ENCODE data around the gene MSRB1.

The MSRB1 gene

GRCh38 chr16:1942810-1943726, at the start of gene MSRB1:
Gene MSRB1 (minus strand): TSS chr16:1943199. CDS start chr16:1943156, 43 bp downstream.
- DNase-seq, result peak; percentile 100

- DNase-seq, result peak; percentile 99
Measured at GRCh38 chr16:1991948-1992703, 49.1 kb upstream of the MSRB1 start.

GRCh38 chr16:1991588-1991947, 48.6 kb upstream of the MSRB1 start:
- DNase-seq, result no peak

- peak; percentile 34 for DNase-seq
Measured at GRCh38 chr16:1991135-1991551, 48.1 kb upstream of the MSRB1 start.

- DNase-seq, result peak; percentile 46
Measured at GRCh38 chr16:1990351-1991134, 47.5 kb upstream of the MSRB1 start.

GRCh38 chr16:1990101-1990350, 47.0 kb upstream of the MSRB1 start:
- no peak for DNase-seq

- no peak for DNase-seq
Measured at GRCh38 chr16:1989209-1990100, 46.5 kb upstream of the MSRB1 start, which contains the start of gene SYNGR3. Gene SYNGR3 (plus strand): TSS chr16:1989970. CDS start chr16:1990103, 133 bp downstream.

- no peak for DNase-seq
Measured at GRCh38 chr16:1987198-1987597, 44.2 kb upstream of the MSRB1 start.

GRCh38 chr16:1985466-1986150, 42.6 kb upstream of the MSRB1 start:
- no peak for DNase-seq

GRCh38 chr16:1984347-1985225, 41.6 kb upstream of the MSRB1 start:
- DNase-seq, result no peak

- DNase-seq, result peak; percentile 64
Measured at GRCh38 chr16:1983544-1984346, 40.7 kb upstream of the MSRB1 start, which contains the start of gene GFER. Gene GFER (plus strand): TSS chr16:1984193. CDS start chr16:1984219, 26 bp downstream.

- DNase-seq, result no peak
Measured at GRCh38 chr16:1982991-1983543, 40.1 kb upstream of the MSRB1 start.

- DNase-seq, result no peak
Measured at GRCh38 chr16:1982013-1982433, 39.0 kb upstream of the MSRB1 start.

GRCh38 chr16:1981398-1981836, 38.4 kb upstream of the MSRB1 start, which contains the start of gene NOXO1:
Gene NOXO1 (minus strand): TSS chr16:1981469. CDS start chr16:1981179, 290 bp downstream.
- DNase-seq, result no peak

GRCh38 chr16:1980770-1981087, 37.7 kb upstream of the MSRB1 start:
- DNase-seq, result no peak

- DNase-seq, result no peak
Measured at GRCh38 chr16:1980030-1980769, 37.2 kb upstream of the MSRB1 start.

GRCh38 chr16:1979271-1980029, 36.5 kb upstream of the MSRB1 start:
- peak; percentile 51 for DNase-seq
